GM21786 (cell line): ENCODE measurements around the gene TBK1.

Experiments used
- ATAC-seq: cut with Tn5 transposase; IDR thresholded peaks from one replicate; pipeline ENCODE4 v1.9.1; 2021; ENCODE audit not compliant: unreplicated experiment

Gene TBK1

DNA sequence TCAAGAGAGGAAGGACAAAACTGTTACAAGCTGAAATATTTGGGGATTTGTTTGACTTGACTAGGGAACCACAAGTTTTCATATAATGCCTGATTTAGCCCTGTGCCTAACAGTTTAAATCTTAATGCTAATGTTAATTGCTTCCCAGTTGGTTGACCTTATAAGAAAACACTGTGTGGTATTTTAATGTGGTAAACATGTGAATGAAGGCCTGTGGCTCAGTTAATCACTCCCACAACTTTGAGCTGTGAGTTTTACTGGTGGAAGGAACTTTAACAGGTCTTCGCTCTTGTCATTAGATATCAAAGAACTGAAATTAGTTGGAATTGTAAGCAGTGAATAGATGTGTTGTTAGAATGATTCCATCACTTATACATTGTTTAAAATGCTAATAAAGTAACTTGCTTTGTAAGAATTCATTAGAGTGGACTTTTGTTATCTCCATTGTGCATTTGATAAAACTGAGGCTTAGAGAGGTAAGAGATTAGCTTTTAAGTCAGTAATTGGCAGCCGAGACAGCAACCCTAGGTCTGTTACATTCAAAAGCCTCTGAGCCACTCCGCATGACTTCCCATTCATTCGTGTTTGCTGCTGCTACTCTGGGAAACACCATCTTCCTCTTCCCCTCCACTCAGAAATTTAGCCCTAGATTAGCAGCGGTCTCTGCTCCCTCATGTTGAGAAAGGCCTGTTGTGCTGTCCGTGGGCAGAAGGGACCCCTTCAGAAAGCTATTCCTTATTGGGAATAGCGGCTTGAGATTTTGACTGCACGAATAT lies 1.0 kb upstream of the TBK1 start:
- no peak for ATAC-seq

DNA sequence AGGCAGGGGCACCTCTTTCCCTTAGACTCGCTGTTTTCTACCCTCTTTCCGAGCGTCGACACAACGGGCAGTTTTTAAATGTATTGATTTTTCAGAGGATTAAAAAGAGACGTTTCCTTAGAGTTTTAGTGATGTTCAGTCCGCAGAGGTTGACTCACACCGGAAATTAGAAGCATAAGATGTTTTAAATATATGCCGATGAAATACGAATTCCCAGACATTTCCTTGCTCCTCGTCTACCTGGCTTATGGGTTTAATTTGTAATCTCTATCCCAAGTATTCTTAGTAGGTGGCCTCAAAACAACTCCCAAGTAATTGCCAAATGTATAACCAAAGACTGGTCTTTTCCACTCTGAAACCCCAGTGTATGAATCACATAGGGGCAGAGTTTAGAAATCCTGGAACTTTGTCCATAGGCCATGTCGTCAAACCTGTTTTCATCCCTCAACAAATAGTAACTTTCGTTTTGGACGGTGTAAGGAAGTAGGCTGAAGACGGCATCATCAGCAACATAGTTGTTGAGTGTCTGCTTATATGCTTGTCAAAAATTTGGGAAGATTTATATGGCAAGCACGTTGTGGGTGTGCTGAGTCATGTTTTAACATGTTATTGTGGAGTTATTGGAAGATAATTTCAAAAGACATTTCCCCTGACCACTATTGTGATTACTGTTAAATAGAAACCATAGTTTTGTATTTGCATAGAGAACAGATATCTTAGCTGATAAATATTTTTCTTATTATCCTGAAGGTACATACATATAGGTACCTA lies 824 bp downstream of the TBK1 start:
- ATAC-seq: no peak

DNA sequence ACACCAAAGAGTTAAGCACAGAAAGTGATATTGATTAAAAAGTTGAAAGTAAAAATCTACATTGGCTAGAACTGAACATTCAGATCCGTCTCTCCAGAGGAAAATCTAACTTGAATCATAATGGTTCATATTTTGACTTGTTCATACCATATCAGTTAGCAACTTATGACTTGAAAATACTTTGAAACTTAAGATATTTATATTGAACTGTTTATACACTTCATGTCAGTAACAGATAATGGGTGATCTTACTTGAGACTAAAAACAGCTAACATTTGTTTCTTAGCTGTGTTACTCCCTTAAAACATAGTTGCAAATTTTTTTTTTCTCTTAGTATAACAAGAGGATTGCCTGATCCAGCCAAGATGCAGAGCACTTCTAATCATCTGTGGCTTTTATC lies 3.6 kb downstream of the TBK1 start:
- ATAC-seq: no peak

DNA sequence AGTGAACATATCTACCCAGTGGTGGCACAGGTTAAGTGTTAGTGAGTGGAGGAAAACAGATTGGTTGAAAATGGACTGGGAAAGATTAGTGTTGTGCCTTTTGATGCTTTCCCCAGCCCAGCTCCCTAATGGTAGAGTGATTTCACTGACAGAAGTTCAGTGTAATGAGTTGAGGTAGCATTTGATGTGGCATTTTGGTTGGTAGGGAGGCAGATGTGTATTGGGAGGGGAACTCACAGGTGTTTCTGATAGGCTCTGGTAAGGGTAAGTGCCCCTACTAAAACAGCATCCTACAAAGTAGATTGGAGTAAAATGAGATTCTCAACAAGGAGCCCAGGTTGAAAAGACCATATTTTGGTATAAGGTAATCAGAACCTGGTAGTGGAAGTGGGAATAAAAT lies 4.2 kb downstream of the TBK1 start:
- ATAC-seq: no peak

DNA sequence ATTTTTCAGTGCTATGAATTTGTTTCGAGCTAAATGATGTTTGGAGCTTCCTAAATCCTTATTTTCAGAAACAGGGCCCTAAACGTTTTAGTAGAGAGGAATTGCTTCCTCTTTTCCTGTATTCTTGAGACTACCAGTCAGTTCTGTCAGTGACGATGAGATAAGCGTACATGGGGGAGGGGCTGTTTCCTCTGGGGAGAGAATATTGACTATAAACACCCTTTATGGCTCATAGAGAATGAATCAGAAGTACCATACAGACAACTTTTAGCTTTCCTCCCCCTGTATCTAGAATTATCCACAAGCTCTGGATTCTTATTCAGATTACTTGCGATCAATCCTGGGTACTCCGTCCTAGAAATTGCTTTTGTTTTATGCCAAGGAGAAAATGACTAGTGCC lies 5.1 kb downstream of the TBK1 start:
- ATAC-seq: no peak

DNA sequence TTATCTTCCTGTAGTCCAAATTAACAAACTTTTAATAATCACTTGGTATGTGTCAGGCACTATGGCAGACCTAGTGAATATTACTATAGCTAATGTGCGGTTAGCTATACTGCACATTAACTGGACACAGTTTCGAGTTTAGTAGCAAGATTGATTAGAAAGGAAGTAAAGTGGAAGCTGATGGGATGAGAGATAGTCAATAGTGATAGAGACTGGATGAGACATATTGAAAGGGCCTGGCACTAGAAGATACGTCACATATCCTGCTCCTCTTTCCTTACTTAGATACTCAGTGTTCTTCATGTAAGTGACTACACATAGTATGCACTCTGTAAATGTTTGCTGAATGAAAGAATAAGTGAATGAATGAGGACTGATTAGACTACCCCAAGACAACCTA lies 5.5 kb downstream of the TBK1 start:
- ATAC-seq: no peak

DNA sequence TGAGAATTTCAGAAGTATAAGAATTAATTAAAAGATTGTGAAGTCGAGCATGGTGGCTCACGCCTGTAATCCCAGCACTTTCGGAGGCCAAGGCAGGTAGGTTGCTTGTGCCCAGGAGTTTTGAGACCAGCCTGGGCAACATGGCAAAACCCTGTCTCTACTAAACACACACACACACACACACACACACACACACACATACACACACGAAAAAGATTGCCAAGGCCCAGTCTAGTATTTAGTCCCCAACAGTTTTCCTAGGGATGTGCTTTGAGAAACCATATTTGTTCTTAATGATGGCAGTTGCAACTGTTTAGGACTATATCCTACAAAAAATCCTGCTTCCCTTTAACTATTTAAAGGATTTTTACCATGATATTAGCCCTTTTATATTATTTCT lies 6.0 kb downstream of the TBK1 start:
- no peak for ATAC-seq

DNA sequence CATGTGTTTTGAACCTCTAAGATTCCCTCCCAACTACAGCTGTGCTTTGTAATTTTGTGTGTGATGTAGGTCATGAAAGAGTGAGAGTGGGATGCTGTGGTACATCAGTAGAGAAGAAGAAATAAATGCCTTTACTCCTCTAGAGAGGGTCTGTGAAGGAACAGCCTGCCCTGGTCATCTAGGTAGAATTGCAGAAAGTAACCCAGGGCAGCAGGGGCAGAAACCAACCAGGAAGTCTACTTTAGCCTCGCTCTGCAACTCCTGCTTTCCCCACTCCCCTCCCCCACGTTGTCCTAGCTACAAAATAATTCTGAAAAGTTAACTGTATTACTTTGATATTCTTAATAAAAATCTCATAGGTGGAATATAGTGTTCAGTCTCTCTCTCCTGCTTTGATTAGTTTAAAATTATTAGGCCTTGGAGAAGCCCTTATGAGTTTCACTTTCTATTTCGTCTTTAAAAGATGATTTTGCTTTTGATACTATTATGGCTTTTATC lies 7.5 kb downstream of the TBK1 start:
- peak; percentile 58 for ATAC-seq

DNA sequence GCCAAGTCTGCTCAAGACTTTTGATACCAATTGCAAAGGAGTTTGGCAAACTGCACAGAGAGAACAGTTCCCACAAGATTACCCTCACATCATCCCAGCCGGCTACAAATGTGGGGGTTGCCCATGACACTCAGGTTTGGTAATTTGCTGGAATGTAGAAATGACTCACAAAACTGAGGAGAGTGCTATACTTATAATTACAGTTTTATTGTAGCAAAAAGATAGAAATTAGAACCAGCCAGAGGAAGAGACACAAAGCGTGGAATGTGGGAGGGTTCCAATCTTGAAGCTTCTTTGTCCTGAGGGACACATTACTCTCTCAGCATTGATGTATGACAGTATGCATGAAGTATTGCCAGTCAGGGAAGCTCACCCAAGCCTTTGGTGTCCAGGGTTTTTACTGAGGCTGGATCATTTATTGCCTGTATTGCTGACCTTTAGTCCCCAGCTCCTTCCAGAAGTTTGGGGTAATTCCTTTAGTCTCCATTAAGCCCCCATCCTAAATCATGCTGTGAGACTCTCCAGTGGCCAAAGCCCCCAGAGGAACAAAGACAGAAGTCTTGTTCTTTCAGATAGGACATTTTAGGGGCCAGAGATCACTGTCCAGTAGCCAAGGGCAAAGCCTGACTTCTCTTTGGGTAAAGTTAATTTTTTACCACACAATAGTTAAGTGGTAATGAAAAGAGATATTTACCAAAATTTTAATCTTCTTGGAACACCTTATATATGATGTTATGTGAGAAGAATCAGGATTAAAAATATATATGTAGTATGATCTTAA lies 9.9 kb downstream of the TBK1 start:
- ATAC-seq: no peak

DNA sequence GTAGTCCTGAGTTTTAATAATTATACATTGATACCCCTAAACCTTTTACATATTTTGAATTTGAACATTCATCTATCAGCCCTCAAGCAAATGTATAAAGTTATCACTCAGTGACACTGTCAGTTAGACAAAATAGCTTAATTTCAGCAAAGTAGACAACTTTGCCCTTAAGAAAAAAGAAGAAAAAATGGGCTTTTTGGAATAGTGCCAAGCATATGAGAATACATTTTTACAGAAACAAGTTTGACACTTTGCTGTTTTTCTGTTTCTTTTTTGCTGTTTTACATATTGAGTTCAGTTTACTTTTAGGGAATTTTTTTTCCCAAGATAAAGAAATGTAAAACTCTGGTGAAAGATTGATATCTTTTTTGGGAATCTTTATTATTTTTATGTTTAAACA lies 14.3 kb downstream of the TBK1 start:
- ATAC-seq: no peak

DNA sequence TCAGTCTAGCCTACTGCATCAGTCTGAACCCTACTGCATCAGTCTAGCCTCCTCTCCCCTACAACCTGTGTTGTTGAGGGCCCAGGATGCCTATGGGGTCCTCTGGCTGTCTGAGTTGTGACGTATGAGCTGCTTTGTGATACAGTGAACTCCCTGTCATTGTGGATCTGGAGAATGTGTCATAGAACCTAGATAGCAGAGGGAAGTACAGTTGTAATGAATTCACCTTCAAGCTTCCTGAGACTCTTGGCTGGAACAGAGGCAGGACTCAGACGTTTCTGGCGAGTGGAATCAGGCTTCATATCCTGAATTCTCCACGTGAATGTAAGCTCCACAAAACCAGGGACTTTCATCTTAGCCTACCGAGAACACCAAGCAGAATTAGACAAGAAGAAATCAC lies 17.0 kb downstream of the TBK1 start:
- no peak for ATAC-seq

DNA sequence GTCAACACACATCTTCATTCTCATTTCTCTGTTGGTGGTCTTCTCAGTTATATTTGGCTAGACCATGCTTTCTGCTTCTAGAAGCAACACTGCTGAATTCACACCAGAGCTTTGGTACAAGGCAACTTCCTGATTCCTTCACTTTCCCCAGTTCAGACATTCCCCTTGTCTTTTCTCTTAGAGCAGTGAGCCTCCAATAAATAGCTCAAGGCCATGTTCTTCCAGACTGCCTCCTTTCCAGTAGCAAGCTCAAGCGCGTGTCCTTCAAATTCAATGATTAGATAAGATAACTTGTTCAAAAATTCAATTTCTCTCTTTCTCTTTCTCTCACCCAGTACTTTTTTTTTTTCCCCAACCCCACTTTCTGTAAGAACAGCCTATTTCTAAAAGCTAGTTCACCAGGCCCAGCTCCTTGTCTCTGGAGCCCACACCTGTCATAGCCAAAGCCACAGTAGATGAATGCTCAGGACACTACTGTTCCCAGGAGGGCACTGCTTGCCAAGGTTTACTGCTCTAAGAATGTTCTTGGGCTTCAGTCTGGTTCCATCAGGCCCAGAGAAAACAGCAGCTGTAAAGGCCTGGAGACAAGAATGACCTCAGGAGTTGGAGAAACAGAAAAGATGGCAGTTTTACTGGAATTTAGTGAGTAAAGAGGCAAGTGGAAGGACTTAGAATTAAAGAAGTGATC lies 17.7 kb downstream of the TBK1 start:
- ATAC-seq: no peak

DNA sequence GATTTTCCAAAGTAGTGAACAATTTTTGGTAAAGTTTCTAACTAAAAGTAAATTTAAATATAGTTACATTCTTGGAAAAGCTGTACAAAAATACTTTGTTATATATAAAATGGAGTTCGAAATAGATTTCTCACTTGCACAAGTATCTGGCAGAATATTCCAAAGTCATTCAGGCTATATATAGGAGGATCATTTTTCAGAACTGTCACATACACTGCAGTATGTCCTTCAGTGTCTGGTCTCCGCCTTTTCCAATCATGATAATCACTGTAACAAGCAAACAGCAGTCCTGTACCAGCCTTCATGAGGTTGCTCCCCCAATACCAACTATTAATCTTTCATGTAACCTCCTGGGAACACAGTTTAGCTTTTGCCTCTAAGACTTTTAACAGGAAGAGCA lies 18.6 kb downstream of the TBK1 start:
- no peak for ATAC-seq

DNA sequence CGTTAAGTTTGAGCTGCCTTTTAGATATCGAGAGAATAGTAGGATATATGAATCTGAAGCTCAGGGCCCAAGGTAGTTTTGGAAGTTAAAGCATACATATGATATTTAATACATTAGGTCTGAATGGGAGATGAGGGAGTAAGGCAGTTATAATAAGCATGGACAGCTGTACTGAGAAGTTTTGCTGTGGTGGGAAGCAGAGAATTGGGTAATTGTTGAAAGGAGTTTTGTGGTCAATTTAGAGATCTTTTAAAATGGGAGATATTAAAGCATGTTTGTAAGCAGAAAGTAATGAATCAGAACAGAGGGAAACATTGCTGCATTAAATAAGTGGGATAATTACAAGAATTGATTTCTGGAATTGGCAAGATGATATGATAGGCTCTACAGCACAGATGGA lies 21.3 kb downstream of the TBK1 start:
- ATAC-seq: no peak

DNA sequence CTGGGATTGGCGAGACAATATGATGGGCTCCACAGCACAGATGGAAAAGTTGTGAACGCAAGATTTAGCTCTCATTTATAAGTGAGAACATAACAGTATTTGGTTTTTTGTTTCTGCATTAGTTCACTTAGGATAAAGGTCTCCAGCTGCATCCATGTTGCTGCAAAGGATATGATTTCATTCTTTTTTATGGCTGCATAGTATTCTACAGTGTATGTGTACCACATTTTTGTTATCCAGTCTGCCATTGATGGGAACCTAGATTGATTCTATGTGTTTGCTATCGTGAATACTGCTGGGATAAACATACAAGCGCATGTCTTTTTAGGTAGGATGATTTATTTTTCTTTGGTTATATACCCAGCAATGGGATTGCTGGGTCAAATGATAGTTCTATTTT lies 23.6 kb downstream of the TBK1 start:
- ATAC-seq: no peak

DNA sequence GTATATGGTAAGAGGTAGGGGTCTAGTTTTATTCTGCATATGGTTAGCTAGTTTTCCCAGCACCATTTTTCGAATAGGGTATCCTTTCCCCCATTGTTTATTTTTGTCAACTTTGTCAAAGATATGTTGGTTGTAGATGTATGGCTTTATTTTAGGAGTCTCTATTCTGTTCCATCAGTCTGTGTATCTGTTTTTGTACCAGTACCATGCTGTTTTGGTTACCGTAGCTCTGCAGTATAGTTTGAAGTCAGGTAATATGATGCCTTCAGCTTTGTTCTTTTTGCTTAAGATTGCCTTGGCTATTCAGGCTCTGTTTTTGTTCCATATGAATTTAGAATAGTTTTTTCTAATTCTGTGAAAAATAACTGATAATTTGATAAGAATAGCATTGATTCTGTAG lies 24.9 kb downstream of the TBK1 start:
- no peak for ATAC-seq

DNA sequence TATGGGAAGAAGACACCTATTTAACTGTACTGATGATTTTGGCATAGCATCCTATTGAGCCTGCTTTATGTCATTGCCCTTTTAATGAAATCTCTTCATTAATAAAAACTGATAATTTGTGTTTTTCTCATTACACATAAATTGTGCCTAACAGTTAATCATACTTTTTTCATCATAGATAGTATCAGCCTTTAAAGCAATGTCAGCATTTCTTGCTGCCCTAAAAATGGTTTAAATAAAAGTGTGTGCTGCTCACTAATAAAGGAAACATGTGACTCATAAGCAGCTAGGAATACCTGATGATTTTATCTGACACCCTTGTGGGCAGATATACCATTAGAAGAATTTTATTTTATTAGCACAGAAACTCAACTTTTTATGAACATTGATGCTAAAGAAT lies 26.7 kb downstream of the TBK1 start:
- no peak for ATAC-seq

DNA sequence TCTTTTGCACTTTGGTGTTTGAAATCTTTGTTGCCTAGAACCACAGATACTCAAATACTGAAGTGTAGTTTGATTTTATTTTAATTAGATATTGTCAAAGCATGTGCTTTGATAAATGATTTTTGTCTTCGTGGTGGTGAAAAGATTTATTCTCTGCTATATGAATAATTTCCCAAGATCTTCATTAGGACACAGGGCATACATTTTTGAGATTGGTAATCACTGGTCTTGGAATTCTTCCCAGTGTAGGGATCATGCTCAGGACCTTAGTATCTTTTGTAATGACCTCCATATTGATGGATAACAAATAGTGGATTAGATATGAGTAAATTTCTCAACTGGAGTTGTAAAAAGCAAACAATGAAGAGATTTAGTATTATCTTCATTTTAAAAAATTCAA lies 28.2 kb downstream of the TBK1 start:
- ATAC-seq: no peak

DNA sequence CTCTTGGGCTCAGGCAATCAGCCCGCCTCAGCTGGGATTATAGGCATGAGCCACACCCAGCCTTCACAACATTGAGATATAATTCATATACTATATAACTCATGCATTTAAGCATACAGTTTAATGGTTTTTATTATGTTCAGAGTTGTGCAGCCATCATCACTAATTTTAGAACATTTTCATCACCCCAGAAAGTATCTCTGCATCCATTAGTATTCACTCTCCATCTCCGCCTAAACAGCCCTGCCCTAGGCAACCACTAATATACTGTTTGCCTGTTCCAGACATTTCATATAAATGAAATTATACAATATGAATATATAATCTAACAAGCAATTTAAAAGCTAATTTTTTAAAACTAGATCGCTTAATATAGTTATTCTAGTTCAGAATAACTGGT lies 34.7 kb downstream of the TBK1 start:
- ATAC-seq: no peak

DNA sequence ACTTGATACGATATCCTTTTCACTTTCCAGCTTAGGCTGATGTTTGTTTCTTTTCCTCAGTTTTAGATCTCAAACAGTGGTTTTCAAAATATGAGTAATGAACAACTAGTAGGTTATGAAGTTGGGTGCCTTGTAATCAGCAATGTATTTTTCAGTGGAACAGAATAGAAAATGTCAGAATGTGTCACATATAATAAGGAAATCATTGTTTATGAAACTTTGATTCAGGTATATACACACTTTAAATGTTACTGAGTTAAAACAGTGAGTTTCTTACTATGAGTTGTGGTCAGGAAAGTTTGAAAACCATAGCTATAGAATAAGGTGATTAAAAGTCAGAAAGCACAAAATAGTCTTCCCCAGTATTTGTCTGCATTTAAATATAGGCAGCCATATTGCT lies 39.8 kb downstream of the TBK1 start:
- ATAC-seq: no peak

DNA sequence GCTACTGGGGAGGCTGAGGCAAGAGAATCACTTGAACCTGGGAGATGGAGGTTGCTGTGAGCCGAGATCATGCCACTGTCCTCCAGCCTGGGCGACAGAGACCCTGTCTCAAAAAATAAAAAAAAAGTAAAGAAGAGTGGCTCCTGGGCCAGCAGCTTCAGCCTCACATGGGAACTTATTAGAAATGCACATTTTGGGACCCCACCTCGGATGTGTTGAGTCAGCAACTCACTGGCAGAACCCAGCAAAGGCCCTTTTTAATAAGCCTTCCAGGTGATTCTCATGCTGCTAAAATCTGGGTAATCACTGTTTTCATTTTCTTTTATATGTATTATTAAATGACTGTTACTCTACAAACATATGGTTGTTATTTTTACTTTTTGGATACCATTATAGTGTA lies 41.6 kb downstream of the TBK1 start:
- no peak for ATAC-seq
